ENCODE measurements around the gene SLC15A2.
"Not testable (repeated sequence)": the region's sequence is repeated elsewhere in the genome, so short reads cannot be mapped to it uniquely, and the experiment has no call there.

Gene SLC15A2

GRCh38 chr3:121918779-121919483 is 24.7 kb downstream of the SLC15A2 start:
- no peak for DNase-seq
- Histone ChIP-seq H3K27ac (ENCODE audit: insufficient read depth, low read length, poor library complexity, severe bottlenecking) (no peak overlapping the region), H3K9me3 (ENCODE audit: control insufficient read depth, low read length) (no peaks in the 10 kb centered on the region), H3K27me3 (replicated peaks; ENCODE audit: control insufficient read depth, insufficient read depth, low read length, poor library complexity, severe bottlenecking) (no peaks in the 10 kb centered on the region), H3K4me1 (ENCODE audit: control insufficient read depth, insufficient read depth, low read length, poor library complexity, severe bottlenecking) (no peaks in the 10 kb centered on the region), H3K4me3 (ENCODE audit: insufficient read depth, low read depth, low read length, poor library complexity, severe bottlenecking) (no peak overlapping the region), H3K36me3 (ENCODE audit: control insufficient read depth, insufficient read depth, low read length) (no peaks in the 10 kb centered on the region)

GRCh38 chr3:121924734-121925133 is 30.5 kb downstream of the SLC15A2 start:
- H3K36me3 ChIP-seq (ENCODE audit: control insufficient read depth, insufficient read depth, low read length): no peaks in the 10 kb centered on the region
- no peak overlapping the region for H3K27ac ChIP-seq (ENCODE audit: insufficient read depth, low read length, poor library complexity, severe bottlenecking)

GRCh38 chr3:121926380-121926779 is 32.2 kb downstream of the SLC15A2 start:
- Histone ChIP-seq H3K9me3 (ENCODE audit: control insufficient read depth, low read length) (no peaks in the 10 kb centered on the region), H3K36me3 (ENCODE audit: control insufficient read depth, insufficient read depth, low read length) (no peaks in the 10 kb centered on the region), H3K4me3 (ENCODE audit: insufficient read depth, low read depth, low read length, poor library complexity, severe bottlenecking) (no peak overlapping the region), H3K27me3 (replicated peaks; ENCODE audit: control insufficient read depth, insufficient read depth, low read length, poor library complexity, severe bottlenecking) (no peaks in the 10 kb centered on the region), H3K27ac (ENCODE audit: insufficient read depth, low read length, poor library complexity, severe bottlenecking) (no peak overlapping the region), H3K4me1 (ENCODE audit: control insufficient read depth, insufficient read depth, low read length, poor library complexity, severe bottlenecking) (no peaks in the 10 kb centered on the region)
- no peak for DNase-seq

More at GRCh38 chr3:121924734-121925133, 30.5 kb downstream of the SLC15A2 start:
- H3K4me1 ChIP-seq (ENCODE audit: control insufficient read depth, insufficient read depth, low read length, poor library complexity, severe bottlenecking): no peaks in the 10 kb centered on the region
- no peaks in the 10 kb centered on the region for H3K27me3 ChIP-seq (replicated peaks; ENCODE audit: control insufficient read depth, insufficient read depth, low read length, poor library complexity, severe bottlenecking)
- no peak for DNase-seq
- no peaks in the 10 kb centered on the region for H3K9me3 ChIP-seq (ENCODE audit: control insufficient read depth, low read length)
- no peak overlapping the region for H3K4me3 ChIP-seq (ENCODE audit: insufficient read depth, low read depth, low read length, poor library complexity, severe bottlenecking)

- DNase-seq; H3K4me3 ChIP-seq (ENCODE audit: insufficient read depth, low read depth, low read length, poor library complexity, severe bottlenecking); H3K27me3 ChIP-seq (replicated peaks; ENCODE audit: control insufficient read depth, insufficient read depth, low read length, poor library complexity, severe bottlenecking); H3K4me1 ChIP-seq (ENCODE audit: control insufficient read depth, insufficient read depth, low read length, poor library complexity, severe bottlenecking); H3K9me3 ChIP-seq (ENCODE audit: control insufficient read depth, low read length); H3K27ac ChIP-seq (ENCODE audit: insufficient read depth, low read length, poor library complexity, severe bottlenecking); H3K36me3 ChIP-seq (ENCODE audit: control insufficient read depth, insufficient read depth, low read length): not testable (repeated sequence)
Measured at GRCh38 chr3:121938141-121938855, 44.1 kb downstream of the SLC15A2 start.

- Histone ChIP-seq H3K4me1 (ENCODE audit: control insufficient read depth, insufficient read depth, low read length, poor library complexity, severe bottlenecking) (no peaks in the 10 kb centered on the region), H3K27ac (ENCODE audit: insufficient read depth, low read length, poor library complexity, severe bottlenecking) (no peak overlapping the region), H3K36me3 (ENCODE audit: control insufficient read depth, insufficient read depth, low read length) (no peaks in the 10 kb centered on the region), H3K9me3 (ENCODE audit: control insufficient read depth, low read length) (no peaks in the 10 kb centered on the region), H3K4me3 (ENCODE audit: insufficient read depth, low read depth, low read length, poor library complexity, severe bottlenecking) (no peak overlapping the region), H3K27me3 (replicated peaks; ENCODE audit: control insufficient read depth, insufficient read depth, low read length, poor library complexity, severe bottlenecking) (no peaks in the 10 kb centered on the region)
- no peak for DNase-seq
Measured at GRCh38 chr3:121941592-121941991, 47.4 kb downstream of the SLC15A2 start.

- Histone ChIP-seq H3K27ac (ENCODE audit: insufficient read depth, low read length, poor library complexity, severe bottlenecking) (no peak overlapping the region), H3K4me1 (ENCODE audit: control insufficient read depth, insufficient read depth, low read length, poor library complexity, severe bottlenecking) (no peaks in the 10 kb centered on the region), H3K27me3 (replicated peaks; ENCODE audit: control insufficient read depth, insufficient read depth, low read length, poor library complexity, severe bottlenecking) (no peaks in the 10 kb centered on the region), H3K36me3 (ENCODE audit: control insufficient read depth, insufficient read depth, low read length) (no peaks in the 10 kb centered on the region), H3K9me3 (ENCODE audit: control insufficient read depth, low read length) (no peaks in the 10 kb centered on the region), H3K4me3 (ENCODE audit: insufficient read depth, low read depth, low read length, poor library complexity, severe bottlenecking) (no peak overlapping the region)
- DNase-seq: no peak
Measured at GRCh38 chr3:121942116-121942786, 48.0 kb downstream of the SLC15A2 start.

GRCh38 chr3:121943431-121943830 is 49.2 kb downstream of the SLC15A2 start:
- Histone ChIP-seq H3K27ac (ENCODE audit: insufficient read depth, low read length, poor library complexity, severe bottlenecking) (no peak overlapping the region), H3K27me3 (replicated peaks; ENCODE audit: control insufficient read depth, insufficient read depth, low read length, poor library complexity, severe bottlenecking) (no peaks in the 10 kb centered on the region), H3K4me3 (ENCODE audit: insufficient read depth, low read depth, low read length, poor library complexity, severe bottlenecking) (no peak overlapping the region), H3K4me1 (ENCODE audit: control insufficient read depth, insufficient read depth, low read length, poor library complexity, severe bottlenecking) (no peaks in the 10 kb centered on the region), H3K36me3 (ENCODE audit: control insufficient read depth, insufficient read depth, low read length) (no peaks in the 10 kb centered on the region), H3K9me3 (ENCODE audit: control insufficient read depth, low read length) (no peaks in the 10 kb centered on the region)
- DNase-seq: no peak

GRCh38 chr3:121948641-121949040 is 54.4 kb downstream of the SLC15A2 start:
- no peaks in the 10 kb centered on the region for H3K4me1 ChIP-seq (ENCODE audit: control insufficient read depth, insufficient read depth, low read length, poor library complexity, severe bottlenecking)
- H3K4me3 ChIP-seq (ENCODE audit: insufficient read depth, low read depth, low read length, poor library complexity, severe bottlenecking): no peak overlapping the region
- H3K27ac ChIP-seq (ENCODE audit: insufficient read depth, low read length, poor library complexity, severe bottlenecking): no peak overlapping the region
- no peaks in the 10 kb centered on the region for H3K27me3 ChIP-seq (replicated peaks; ENCODE audit: control insufficient read depth, insufficient read depth, low read length, poor library complexity, severe bottlenecking)
- no peaks in the 10 kb centered on the region for H3K36me3 ChIP-seq (ENCODE audit: control insufficient read depth, insufficient read depth, low read length)
- H3K9me3 ChIP-seq (ENCODE audit: control insufficient read depth, low read length): peaks cover 4% of the 10 kb centered on the region
- DNase-seq: no peak

- Histone ChIP-seq H3K36me3 (ENCODE audit: control insufficient read depth, insufficient read depth, low read length) (no peaks in the 10 kb centered on the region), H3K9me3 (ENCODE audit: control insufficient read depth, low read length) (peaks cover 4% of the 10 kb centered on the region), H3K27me3 (replicated peaks; ENCODE audit: control insufficient read depth, insufficient read depth, low read length, poor library complexity, severe bottlenecking) (no peaks in the 10 kb centered on the region), H3K4me3 (ENCODE audit: insufficient read depth, low read depth, low read length, poor library complexity, severe bottlenecking) (no peak overlapping the region), H3K27ac (ENCODE audit: insufficient read depth, low read length, poor library complexity, severe bottlenecking) (no peak overlapping the region), H3K4me1 (ENCODE audit: control insufficient read depth, insufficient read depth, low read length, poor library complexity, severe bottlenecking) (no peaks in the 10 kb centered on the region)
- DNase-seq: no peak
Measured at GRCh38 chr3:121951291-121951919, 57.2 kb downstream of the SLC15A2 start.
